Stimulated activated CD8-positive, alpha-beta memory T cell treated with anti-CD3 and anti-CD28 coated beads, Interleukin-4, amount 100 ng/mL, for 1 hour (primary cell): ENCODE results near the gene TUFT1.
"Not testable (repeated sequence)": the region's sequence is repeated elsewhere in the genome, so short reads cannot be mapped to it uniquely, and the experiment has no call there.

Source experiments
- DNase-seq, 2 donors: peaks; one replicate each; pipeline ENCODE4 v3.0.0-alpha.2; 2020; ENCODE audit warnings: low read depth in 2 of 2, low spot score in 1 of 2

The TUFT1 gene

GRCh38 chr1:151512326-151512725 is 27.8 kb upstream of the TUFT1 start:
- no peak for DNase-seq

GRCh38 chr1:151512801-151513625 is 27.1 kb upstream of the TUFT1 start:
- no peak for DNase-seq

DNA sequence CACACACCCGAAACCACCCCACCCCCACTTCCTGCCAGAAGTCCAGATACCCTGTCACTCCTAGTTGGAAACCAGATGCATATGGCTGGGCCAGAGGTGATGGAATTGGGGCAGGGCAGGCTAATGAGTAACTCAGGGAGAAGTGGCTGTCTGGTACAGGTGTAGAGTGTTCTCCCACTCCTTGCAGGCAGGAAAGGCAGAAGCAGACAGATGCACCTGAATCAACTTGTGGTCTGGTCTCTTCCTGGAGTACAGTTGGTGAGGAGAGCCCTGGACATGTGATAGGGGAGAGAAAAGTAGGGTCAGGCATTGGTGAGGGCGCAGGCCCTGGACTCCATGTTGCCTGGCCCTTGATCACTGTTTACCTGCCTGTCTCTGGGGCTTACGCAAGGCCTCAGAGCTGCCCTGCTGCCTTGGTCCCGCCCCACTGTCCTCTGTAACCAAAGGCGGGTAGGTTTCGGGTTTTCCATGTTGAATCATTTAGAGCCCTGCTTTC is 26.4 kb upstream of the TUFT1 start:
- DNase-seq: no peak

DNA sequence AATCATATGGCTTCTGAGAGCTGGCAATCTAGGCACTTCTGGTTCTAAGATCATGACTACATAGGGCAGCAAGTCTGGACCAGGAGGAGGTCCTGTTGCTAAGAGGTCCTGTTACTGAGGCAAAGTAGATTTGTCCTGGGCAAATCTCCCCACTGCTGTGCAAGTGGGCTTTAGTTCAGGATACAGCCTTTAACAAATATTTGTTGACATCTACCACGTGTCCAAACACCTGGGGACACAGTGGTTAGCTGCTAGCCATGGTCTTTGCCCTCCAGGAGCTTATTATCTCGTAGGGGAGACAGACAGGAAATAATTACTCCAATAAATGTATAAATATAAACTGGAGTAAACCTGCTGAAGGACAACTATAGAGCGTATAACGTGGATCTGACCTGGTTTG is 25.7 kb upstream of the TUFT1 start:
- DNase-seq: no peak

- no peak for DNase-seq
Measured at GRCh38 chr1:151515265-151515664, 24.8 kb upstream of the TUFT1 start.

DNA sequence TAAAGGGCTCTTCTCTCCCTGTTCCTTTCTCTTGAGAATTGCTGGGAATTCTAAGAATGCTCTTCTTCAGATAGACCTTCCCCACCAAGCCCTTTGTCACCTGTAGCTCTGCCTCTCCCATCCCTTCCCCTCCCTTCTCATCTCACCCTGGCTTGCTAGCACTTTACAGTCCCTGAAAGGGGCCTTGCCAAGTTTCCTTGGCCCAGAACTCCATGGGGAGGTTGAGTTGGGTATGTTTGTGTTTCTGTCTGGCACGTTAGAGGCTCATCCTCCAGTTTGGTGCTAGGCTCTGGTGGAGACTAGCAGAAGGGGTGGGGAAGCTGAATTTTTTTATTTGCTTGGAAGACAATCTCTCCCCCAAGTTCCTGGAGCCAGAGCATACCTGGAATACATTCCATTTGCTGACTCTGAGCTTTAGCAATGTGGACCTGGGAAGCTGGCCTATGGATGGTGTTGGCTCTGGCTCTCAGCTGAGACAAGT is 24.0 kb upstream of the TUFT1 start:
- DNase-seq: no peak

DNA sequence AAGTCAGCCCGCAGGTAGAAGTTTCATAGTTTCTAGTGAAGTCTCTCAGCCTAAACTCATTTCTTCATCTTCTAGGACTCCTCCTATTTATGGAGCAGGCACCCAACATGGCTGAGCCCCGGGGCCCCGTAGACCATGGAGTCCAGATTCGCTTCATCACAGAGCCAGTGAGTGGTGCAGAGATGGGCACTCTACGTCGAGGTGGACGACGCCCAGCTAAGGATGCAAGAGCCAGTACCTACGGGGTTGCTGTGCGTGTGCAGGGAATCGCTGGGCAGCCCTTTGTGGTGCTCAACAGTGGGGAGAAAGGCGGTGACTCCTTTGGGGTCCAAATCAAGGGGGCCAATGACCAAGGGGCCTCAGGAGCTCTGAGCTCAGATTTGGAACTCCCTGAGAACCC is 21.7 kb upstream of the TUFT1 start:
- DNase-seq: no peak

GRCh38 chr1:151518936-151519335 is 21.2 kb upstream of the TUFT1 start:
- no peak for DNase-seq

- DNase-seq: no peak
Measured at GRCh38 chr1:151519667-151520066, 20.4 kb upstream of the TUFT1 start.

- no peak for DNase-seq
Measured at GRCh38 chr1:151520359-151520758, 19.8 kb upstream of the TUFT1 start.

DNA sequence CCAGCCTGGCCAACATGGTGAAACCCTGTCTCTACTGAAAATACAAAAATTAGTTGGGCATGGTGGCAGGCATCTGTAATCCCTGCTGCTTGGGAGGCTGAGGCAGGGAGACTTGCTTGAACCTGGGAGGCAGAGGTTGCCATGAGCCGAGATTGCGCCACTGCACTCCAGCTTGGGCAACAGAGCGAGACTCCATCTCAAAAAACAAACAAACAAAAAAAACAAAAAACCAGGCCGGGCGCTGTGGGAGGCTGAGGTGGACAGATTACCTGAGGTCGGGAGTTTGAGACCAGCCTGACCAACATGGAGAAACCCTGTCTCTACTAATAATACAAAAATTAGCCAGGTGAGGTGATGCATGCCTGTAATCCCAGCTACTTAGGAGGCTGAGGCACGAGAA is 17.7 kb upstream of the TUFT1 start:
- not testable (repeated sequence) for DNase-seq

- DNase-seq: no peak
Measured at GRCh38 chr1:151523326-151523725, 16.8 kb upstream of the TUFT1 start.

DNA sequence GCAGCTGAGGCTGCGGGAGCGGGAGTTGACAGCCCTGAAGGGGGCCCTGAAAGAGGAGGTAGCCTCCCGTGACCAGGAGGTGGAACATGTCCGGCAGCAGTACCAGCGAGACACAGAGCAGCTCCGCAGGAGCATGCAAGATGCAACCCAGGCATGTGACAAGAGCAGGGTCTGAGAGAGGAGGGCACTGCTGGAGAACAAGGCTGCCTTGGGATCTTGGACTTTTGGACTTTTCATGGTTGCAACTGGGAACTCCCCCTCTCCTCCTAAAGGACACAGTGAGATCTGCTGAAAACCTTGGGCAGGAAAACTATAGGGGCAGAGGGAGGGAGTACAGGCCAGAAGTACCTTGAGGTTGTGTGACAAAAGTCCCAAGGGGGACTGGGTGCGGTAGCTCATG is 15.4 kb upstream of the TUFT1 start:
- no peak for DNase-seq

- DNase-seq: no peak
Measured at GRCh38 chr1:151526735-151527525, 13.2 kb upstream of the TUFT1 start.

DNA sequence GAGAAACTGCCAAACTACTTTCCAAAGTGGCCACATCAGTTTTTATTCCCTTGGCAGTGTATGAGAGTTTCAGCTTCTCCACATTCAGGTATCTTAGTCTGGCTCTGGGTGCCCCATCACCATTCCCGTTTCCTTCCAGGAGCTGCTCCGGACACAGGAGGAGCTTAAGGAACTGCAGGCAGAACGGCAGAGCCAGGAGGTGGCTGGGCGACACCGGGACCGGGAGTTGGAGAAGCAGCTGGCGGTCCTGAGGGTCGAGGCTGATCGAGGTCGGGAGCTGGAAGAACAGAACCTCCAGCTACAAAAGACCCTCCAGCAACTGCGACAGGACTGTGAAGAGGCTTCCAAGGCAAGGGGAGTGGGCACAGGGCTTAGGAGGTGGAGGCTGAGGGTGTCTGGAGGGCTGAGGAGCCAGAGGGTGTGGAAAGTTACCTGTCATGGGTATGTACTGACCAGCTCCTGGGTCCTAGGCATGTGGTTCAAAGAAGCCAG is 10.9 kb upstream of the TUFT1 start:
- no peak for DNase-seq

- no peak for DNase-seq
Measured at GRCh38 chr1:151529781-151530180, 10.3 kb upstream of the TUFT1 start.

GRCh38 chr1:151530461-151530860 is 9.6 kb upstream of the TUFT1 start:
- no peak for DNase-seq

DNA sequence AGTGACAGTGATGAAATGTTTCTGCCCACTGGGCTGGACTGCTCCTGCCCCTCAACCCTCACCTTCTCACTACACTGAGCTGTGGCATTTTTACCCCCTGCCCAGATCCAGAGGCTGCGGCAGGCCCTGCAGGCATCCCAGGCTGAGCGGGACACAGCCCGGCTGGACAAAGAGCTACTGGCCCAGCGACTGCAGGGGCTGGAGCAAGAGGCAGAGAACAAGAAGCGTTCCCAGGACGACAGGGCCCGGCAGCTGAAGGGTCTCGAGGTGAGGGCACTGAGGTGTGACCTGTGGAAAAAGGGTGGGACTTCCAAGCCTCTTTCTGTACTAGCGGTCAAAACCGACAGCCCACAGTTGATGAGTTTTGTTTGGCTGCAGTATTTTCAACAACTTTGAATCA is 6.2 kb upstream of the TUFT1 start:
- DNase-seq: no peak

GRCh38 chr1:151534662-151535278 is 5.3 kb upstream of the TUFT1 start:
- peak; percentile 50 to 54 for DNase-seq

- DNase-seq: no peak
Measured at GRCh38 chr1:151535326-151536271, 4.5 kb upstream of the TUFT1 start.
